Testis (tissue), 2 donors: ENCODE data around the gene STUM.

Experiments
- POLR2A ChIP-seq: fragments of 450-650 bp; IDR thresholded peaks from one replicate; pipeline ENCODE4 v1.6.1; 2017; ENCODE audit warnings: antibody characterized with exemption, mild to moderate bottlenecking, moderate library complexity
- TF ChIP-seq, protein P1 (sequence below), 3 experiments: fragments of 450-650 bp in 2 of 3; fragments of 200-600 bp in 1 of 3; sonication (generic) in 1 of 3; IDR thresholded peaks; one replicate each; pipeline ENCODE4 v1.5.1; 2016 to 2019; ENCODE audit warnings: antibody characterized with exemption in 3 of 3, mild to moderate bottlenecking in 2 of 3, moderate library complexity in 1 of 3

DNA sequence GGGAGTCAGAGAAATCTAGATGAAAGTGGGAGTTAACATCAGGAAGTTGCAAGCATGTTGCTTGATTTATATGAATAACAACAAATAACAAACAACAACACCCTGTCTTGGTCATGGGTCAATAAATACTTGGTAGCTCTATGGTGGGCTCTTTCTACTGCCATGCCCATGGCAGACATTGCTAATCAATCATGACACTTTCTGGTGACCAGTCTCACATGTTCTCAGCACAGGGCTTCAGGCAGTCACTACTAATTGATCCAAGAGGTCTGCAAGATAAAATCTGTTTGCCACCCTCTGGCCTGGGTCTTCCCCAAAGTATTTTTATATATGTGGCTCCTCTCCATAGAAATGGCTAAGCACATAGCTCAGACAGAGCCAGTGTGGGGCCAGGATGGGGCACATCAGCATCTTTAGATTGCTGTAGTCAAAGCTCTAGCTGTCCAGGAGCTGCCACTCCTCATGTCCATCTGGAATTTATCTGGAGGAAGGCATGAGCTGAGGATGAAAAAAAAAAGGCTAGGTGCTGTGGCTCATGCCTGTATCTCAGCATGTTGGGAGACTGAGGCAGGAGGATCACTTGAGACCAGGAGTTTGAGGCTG is 51.2 kb downstream of the STUM start:
- no peak for TF ChIP-seq POLR2A
- TF ChIP-seq, protein P1, sequence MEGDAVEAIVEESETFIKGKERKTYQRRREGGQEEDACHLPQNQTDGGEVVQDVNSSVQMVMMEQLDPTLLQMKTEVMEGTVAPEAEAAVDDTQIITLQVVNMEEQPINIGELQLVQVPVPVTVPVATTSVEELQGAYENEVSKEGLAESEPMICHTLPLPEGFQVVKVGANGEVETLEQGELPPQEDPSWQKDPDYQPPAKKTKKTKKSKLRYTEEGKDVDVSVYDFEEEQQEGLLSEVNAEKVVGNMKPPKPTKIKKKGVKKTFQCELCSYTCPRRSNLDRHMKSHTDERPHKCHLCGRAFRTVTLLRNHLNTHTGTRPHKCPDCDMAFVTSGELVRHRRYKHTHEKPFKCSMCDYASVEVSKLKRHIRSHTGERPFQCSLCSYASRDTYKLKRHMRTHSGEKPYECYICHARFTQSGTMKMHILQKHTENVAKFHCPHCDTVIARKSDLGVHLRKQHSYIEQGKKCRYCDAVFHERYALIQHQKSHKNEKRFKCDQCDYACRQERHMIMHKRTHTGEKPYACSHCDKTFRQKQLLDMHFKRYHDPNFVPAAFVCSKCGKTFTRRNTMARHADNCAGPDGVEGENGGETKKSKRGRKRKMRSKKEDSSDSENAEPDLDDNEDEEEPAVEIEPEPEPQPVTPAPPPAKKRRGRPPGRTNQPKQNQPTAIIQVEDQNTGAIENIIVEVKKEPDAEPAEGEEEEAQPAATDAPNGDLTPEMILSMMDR (IDR thresholded peaks at IDR 0.05), result no peak
